Ascending aorta (tissue), 2 donors: ENCODE results near the gene ANKFN1. TPM values are rescaled to one million over a fixed set of nuclear protein-coding genes. Genes with fewer than 3 reads are reported as not detected.

Experiments
- DNase-seq, 2 donors: peaks; one replicate each; pipeline ENCODE4 v3.0.0-alpha.2; 2019; ENCODE audit warnings: low spot score in 2 of 2
- H3K27ac ChIP-seq, 2 donors: fragments of 200-600 bp; sonication (generic); one replicate each; pipeline ENCODE4 v1.5.1; 2016 to 2017; ENCODE audit warnings: mild to moderate bottlenecking in 1 of 2
- H3K27me3 ChIP-seq: fragments of 200-600 bp; sonication (generic); one replicate; pipeline ENCODE4 v1.5.1; 2017
- H3K36me3 ChIP-seq, 2 donors: fragments of 200-600 bp; sonication (generic); one replicate each; pipeline ENCODE4 v1.5.1; 2016
- H3K4me1 ChIP-seq, 2 donors: fragments of 200-600 bp; sonication (generic); one replicate each; pipeline ENCODE4 v1.5.1; 2016 to 2017; ENCODE audit warnings: mild to moderate bottlenecking in 1 of 2
- H3K4me3 ChIP-seq, 2 donors: fragments of 200-600 bp; sonication (generic); one replicate each; pipeline ENCODE4 v1.5.1; 2016 to 2017; ENCODE audit warnings: mild to moderate bottlenecking in 1 of 2
- H3K9me3 ChIP-seq, 2 donors: fragments of 200-600 bp; sonication (generic); one replicate each; pipeline ENCODE4 v1.5.1; 2016
- intact Hi-C: fragments of 100-400 bp; cut with DNase I; formaldehyde crosslinking; loops from one replicate; pipeline ENCODE4 v1.15.1; 2023
- total RNA-seq: library from RNA; depleted of rRNA; stranded (reverse); fragments of >200 nt; gene quantifications from one replicate; pipeline ENCODE4 v1.1.0, GENCODE V29; 2016
- TF ChIP-seq, protein P1 (sequence below), 3 experiments: fragments of 200-600 bp in 2 of 3; fragments of 450-650 bp in 1 of 3; sonication (generic) in 2 of 3; IDR thresholded peaks; one replicate each; pipeline ENCODE4 v1.5.1; 2016 to 2019; ENCODE audit warnings: antibody characterized with exemption in 3 of 3, mild to moderate bottlenecking in 1 of 3, moderate library complexity in 1 of 3

The ANKFN1 gene
- total RNA-seq, 1 donor from 2014 or later, result not detected

DNA sequence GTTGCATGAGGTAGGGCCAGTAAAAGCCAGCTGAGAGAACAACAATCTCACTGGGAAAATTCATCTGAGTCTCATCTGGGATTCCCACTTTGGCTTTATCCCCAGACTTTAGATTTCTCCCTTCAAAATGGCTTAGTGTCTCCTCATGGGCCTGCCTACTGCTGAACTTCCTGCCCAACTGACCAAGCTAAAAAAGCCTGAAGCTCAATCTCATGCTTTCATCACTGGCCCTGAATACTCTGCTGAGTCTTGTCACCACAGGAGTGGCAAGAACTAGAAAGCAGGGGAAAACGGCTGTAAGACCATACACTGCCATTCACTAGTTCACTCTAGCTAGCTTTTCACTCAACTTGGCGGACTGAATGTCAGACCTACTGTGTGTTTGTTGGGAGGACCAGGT, 343.9 kb downstream of the ANKFN1 start:
- Histone ChIP-seq H3K4me1 (no peaks in the 10 kb centered on the region), H3K4me3 (no peak overlapping the region), H3K9me3 (no peaks in the 10 kb centered on the region), H3K27me3 (no peaks in the 10 kb centered on the region), H3K27ac (no peak overlapping the region), H3K36me3 (no peaks in the 10 kb centered on the region)
- TF ChIP-seq, protein P1, sequence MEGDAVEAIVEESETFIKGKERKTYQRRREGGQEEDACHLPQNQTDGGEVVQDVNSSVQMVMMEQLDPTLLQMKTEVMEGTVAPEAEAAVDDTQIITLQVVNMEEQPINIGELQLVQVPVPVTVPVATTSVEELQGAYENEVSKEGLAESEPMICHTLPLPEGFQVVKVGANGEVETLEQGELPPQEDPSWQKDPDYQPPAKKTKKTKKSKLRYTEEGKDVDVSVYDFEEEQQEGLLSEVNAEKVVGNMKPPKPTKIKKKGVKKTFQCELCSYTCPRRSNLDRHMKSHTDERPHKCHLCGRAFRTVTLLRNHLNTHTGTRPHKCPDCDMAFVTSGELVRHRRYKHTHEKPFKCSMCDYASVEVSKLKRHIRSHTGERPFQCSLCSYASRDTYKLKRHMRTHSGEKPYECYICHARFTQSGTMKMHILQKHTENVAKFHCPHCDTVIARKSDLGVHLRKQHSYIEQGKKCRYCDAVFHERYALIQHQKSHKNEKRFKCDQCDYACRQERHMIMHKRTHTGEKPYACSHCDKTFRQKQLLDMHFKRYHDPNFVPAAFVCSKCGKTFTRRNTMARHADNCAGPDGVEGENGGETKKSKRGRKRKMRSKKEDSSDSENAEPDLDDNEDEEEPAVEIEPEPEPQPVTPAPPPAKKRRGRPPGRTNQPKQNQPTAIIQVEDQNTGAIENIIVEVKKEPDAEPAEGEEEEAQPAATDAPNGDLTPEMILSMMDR (IDR thresholded peaks at IDR 0.05), result no peak
- intact Hi-C loops, result no loop called here
- DNase-seq, result no peak

DNA sequence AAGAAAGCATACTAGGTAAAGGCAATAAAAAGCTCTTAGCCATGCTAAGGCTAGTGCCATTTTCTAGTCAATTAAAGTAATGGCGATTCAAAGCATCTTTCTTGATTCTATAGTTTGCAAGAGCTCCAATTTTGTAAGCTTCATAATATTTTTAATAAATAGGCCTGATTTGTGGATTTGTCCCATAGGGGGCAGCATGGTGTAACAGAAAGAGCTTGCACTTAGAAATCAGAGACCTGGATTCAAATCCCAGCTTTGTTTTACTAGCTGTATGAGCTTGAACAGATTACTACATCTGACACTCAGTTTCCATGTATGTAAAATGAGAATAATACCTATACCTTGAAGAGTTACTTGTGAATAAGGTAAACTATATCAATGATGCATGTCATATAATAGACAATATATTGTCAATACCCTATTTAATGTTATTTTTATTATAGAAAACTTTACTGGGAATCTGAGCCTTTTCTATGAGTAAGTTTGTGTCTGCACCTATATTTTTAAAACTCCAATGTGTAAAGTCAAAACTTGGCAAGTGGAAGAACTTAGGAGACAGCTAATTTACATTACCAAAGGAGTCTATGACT, 346.6 kb downstream of the ANKFN1 start:
- TF ChIP-seq, protein P1 (IDR thresholded peaks at IDR 0.05), result peak in 1 of 3 experiments; percentile 16
- intact Hi-C loops, result no loop called here
- no peak for DNase-seq
- Histone ChIP-seq H3K36me3 (no peaks in the 10 kb centered on the region), H3K4me3 (no peak overlapping the region), H3K9me3 (no peaks in the 10 kb centered on the region), H3K4me1 (no peaks in the 10 kb centered on the region), H3K27ac (no peak overlapping the region), H3K27me3 (no peaks in the 10 kb centered on the region)

DNA sequence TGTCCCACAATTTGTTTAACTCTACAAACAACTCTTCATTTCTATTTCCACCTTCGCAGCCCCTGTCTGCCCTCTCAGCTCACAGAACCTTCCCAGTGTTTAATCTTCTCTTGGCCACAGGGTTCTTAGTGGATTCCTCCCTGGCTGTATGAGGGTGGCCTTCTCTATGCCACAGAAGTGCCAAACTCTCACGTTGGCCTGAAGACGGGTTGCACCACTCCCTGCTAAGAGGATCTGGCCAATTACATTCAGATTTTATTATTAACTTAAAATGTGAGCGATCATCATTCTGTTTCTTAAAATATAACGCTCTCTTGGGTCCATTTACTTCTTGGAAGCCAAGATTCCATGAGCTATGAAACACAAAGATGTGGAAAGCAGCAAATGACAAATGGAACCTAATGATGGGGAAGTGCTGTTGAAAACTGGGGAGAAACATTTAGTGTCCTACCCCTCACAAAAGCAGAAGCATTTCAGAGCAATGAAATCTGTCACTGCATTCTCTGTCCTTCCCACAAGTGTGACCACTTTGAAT, 348.9 kb downstream of the ANKFN1 start:
- Histone ChIP-seq H3K4me3 (no peak overlapping the region), H3K36me3 (no peaks in the 10 kb centered on the region), H3K4me1 (no peaks in the 10 kb centered on the region), H3K27ac (no peak overlapping the region), H3K9me3 (no peaks in the 10 kb centered on the region), H3K27me3 (no peaks in the 10 kb centered on the region)
- DNase-seq, result no peak
- TF ChIP-seq, protein P1 (IDR thresholded peaks at IDR 0.05), result no peak
- intact Hi-C loops, result no loop called here

DNA sequence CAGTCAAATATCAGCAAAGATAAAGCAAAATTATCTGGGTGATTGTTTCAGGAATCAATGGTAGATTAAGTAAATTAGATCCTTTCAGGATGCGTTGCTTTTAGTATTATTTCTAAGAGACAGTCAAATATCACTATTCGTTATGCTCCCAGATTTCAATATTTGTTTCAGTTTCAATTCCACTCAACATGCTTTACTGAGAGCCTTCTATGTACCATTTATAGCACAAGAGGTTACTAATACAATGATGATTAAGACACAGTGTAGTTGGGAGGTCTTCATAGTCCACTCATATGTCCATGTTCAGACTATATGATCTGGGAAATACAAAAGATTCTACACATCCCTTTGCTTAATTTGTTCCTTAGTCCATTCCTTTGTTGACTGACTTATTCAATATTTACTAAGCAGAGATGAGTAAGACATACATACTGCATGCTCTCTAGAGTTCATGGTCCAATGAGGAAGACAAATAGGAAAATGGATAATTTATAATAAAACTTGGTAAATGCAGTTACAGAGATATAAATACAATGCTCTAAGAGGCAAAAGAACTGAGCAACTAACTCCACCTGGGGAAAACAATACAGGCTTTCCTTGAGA, 352.0 kb downstream of the ANKFN1 start:
- Histone ChIP-seq H3K9me3 (no peaks in the 10 kb centered on the region), H3K36me3 (no peaks in the 10 kb centered on the region), H3K27me3 (no peaks in the 10 kb centered on the region), H3K4me3 (no peak overlapping the region), H3K27ac (no peak overlapping the region), H3K4me1 (no peaks in the 10 kb centered on the region)
- DNase-seq, result no peak
- TF ChIP-seq, protein P1 (IDR thresholded peaks at IDR 0.05), result no peak
- intact Hi-C loops, result no loop called here

DNA sequence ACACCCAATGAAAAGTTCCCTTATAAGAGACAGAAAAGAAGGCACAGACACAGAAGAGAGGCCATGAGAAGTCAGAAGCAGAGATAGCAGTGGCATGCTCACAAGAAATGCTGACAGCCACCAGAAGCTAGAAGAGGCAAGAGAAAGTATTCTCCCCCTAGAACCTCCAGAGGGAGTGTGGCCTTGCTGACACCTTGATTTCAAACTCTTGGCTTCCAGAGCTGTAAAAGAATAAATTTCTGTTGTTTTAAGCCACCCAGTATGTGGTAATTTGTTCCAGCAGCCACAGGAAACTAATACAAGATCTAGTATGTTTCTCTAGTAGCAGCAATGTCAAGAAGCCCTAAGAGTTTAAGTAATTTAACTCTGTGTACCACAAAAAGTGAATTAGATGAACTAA, 353.1 kb downstream of the ANKFN1 start:
- no peak for DNase-seq
- TF ChIP-seq, protein P1 (IDR thresholded peaks at IDR 0.05), result no peak
- Histone ChIP-seq H3K36me3 (no peaks in the 10 kb centered on the region), H3K27ac (no peak overlapping the region), H3K4me3 (no peak overlapping the region), H3K9me3 (no peaks in the 10 kb centered on the region), H3K27me3 (no peaks in the 10 kb centered on the region), H3K4me1 (no peaks in the 10 kb centered on the region)
- intact Hi-C loops, result no loop called here
